CD14-positive monocyte (primary cell): Measurements from ENCODE around the gene ATP1A2. TPM values are rescaled to one million over a fixed set of nuclear protein-coding genes. Genes with fewer than 3 reads are reported as not detected.
A peak's percentile ranks its signal among the peaks of the same experiment; 100 is the strongest.

Experiments used
- DNase-seq, 3 donors: peaks; one replicate each; pipeline ENCODE4 v3.0.0-alpha.2; 2011 to 2022
- H2AFZ ChIP-seq: 2 replicates; pipeline ENCODE4 v1.6.0; 2012; ENCODE audit warnings: mild to moderate bottlenecking, low read depth, low read length, inconsistent platforms; ENCODE audit not compliant: insufficient read depth, poor library complexity, severe bottlenecking
- H3K27ac ChIP-seq, 2 donors: 1 replicate in 1 of 2; 2 replicates in 1 of 2; pipeline ENCODE4 v1.5.1; 2012 to 2013; ENCODE audit warnings: low read length in 2 of 2, control low read depth in 1 of 2, inconsistent platforms in 1 of 2, low read depth in 1 of 2, mild to moderate bottlenecking in 1 of 2
- H3K27me3 ChIP-seq, 2 donors: one replicate each; pipeline versions ENCODE4 v1.6.0 to v1.6.1; 2011 to 2013; ENCODE audit warnings: low read length in 2 of 2; ENCODE audit not compliant: control insufficient read depth in 2 of 2, insufficient read depth in 2 of 2
- H3K36me3 ChIP-seq, 2 donors: replicated peaks in 1 of 2; 1 replicate in 1 of 2; 2 replicates in 1 of 2; pipeline versions ENCODE4 v1.5.1 to v1.6.1; 2012 to 2013; ENCODE audit warnings: low read length in 2 of 2, control low read depth in 1 of 2, inconsistent platforms in 1 of 2, mild to moderate bottlenecking in 1 of 2; ENCODE audit not compliant: insufficient read depth in 2 of 2, control insufficient read depth in 1 of 2
- H3K4me1 ChIP-seq, 2 donors: 1 replicate in 1 of 2; 2 replicates in 1 of 2; pipeline versions ENCODE4 v1.5.1 to v1.6.1; 2012 to 2013; ENCODE audit warnings: low read length in 2 of 2, control low read depth in 1 of 2, inconsistent platforms in 1 of 2, mild to moderate bottlenecking in 1 of 2, moderate library complexity in 1 of 2; ENCODE audit not compliant: insufficient read depth in 2 of 2, control insufficient read depth in 1 of 2
- H3K4me2 ChIP-seq: replicated peaks from 2 replicates; pipeline ENCODE3; 2012; ENCODE audit warnings: low read length, moderate library complexity, mild to moderate bottlenecking; ENCODE audit not compliant: poor library complexity, severe bottlenecking; ENCODE audit errors: extremely low read depth
- H3K4me3 ChIP-seq, 3 experiments: fragments of 200-600 bp in 1 of 3; sonication (generic) in 1 of 3; replicated peaks in 1 of 3; 1 replicate in 2 of 3; 2 replicates in 1 of 3; pipeline ENCODE4 v1.5.1; 2011 to 2013; ENCODE audit warnings: low read length in 3 of 3, mild to moderate bottlenecking in 3 of 3, control low read depth in 2 of 3, low read depth in 2 of 3, inconsistent platforms in 1 of 3, moderate library complexity in 1 of 3
- H3K79me2 ChIP-seq: 2 replicates; pipeline ENCODE4 v1.6.0; 2012; ENCODE audit warnings: mild to moderate bottlenecking, control low read depth, inconsistent platforms, low read length, moderate library complexity; ENCODE audit not compliant: insufficient read depth
- H3K9ac ChIP-seq: 2 replicates; pipeline ENCODE4 v1.6.0; 2017; ENCODE audit warnings: low read length, mild to moderate bottlenecking; ENCODE audit not compliant: insufficient read depth, poor library complexity, severe bottlenecking
- H3K9me3 ChIP-seq, 2 donors: replicated peaks in 1 of 2; 1 replicate in 1 of 2; 2 replicates in 1 of 2; pipeline versions ENCODE4 v1.5.1 to v1.6.1; 2012 to 2013; ENCODE audit warnings: low read length in 2 of 2, control low read depth in 1 of 2; ENCODE audit not compliant: control insufficient read depth in 1 of 2, insufficient read depth in 1 of 2
- H4K20me1 ChIP-seq: 2 replicates; pipeline ENCODE4 v1.6.0; 2012; ENCODE audit warnings: mild to moderate bottlenecking, low read length, control low read depth, moderate library complexity; ENCODE audit not compliant: insufficient read depth
- H3K27ac Mint-ChIP-seq, 7 donors: one replicate each; pipeline ENCODE4 v1.8.0; 2020; ENCODE audit warnings: mild to moderate bottlenecking in 7 of 7, mixed read lengths in 7 of 7, moderate library complexity in 6 of 7, inconsistent platforms in 2 of 7
- H3K27me3 Mint-ChIP-seq, 3 donors: one replicate each; pipeline ENCODE4 v1.8.0; 2021 to 2022; ENCODE audit warnings: low read depth in 3 of 3, mild to moderate bottlenecking in 3 of 3, mixed read lengths in 3 of 3, moderate library complexity in 3 of 3, inconsistent platforms in 1 of 3
- H3K36me3 Mint-ChIP-seq, 2 donors: one replicate each; pipeline ENCODE4 v1.8.0; 2020; ENCODE audit warnings: mixed read lengths in 2 of 2, inconsistent platforms in 1 of 2, mild to moderate bottlenecking in 1 of 2
- H3K4me1 Mint-ChIP-seq: one replicate; pipeline ENCODE4 v1.8.0; 2020; ENCODE audit warnings: mild to moderate bottlenecking, mixed read lengths
- H3K4me3 Mint-ChIP-seq, 2 donors: one replicate each; pipeline ENCODE4 v1.8.0; 2020; ENCODE audit warnings: mild to moderate bottlenecking in 2 of 2, mixed read lengths in 2 of 2, moderate library complexity in 1 of 2
- H3K9me3 Mint-ChIP-seq, 7 donors: one replicate each; pipeline ENCODE4 v1.8.0; 2020 to 2022; ENCODE audit warnings: mixed read lengths in 7 of 7, mild to moderate bottlenecking in 6 of 7, moderate library complexity in 6 of 7, inconsistent platforms in 2 of 7
- CTCF ChIP-seq: fragments of 200-600 bp; IDR thresholded peaks from one replicate; pipeline ENCODE4 v1.8.0; 2022; ENCODE audit warnings: antibody characterized with exemption, mild to moderate bottlenecking
- WGBS: methylation state at CpG from one replicate; pipeline ENCODE4 v1.1.5; 2013; ENCODE audit warnings: missing lambda C conversion rate; ENCODE audit not compliant: insufficient coverage; 5-methylcytosine and 5-hydroxymethylcytosine counted together
- intact Hi-C, 2 donors: fragments of 100-400 bp; cut with micrococcal nuclease; formaldehyde crosslinking; loops; one replicate each; pipeline versions ENCODE4 v1.15.0 to v1.15.1; 2023
- polyA plus RNA-seq, 3 donors: library from polyadenylated mRNA; depleted of rRNA in 1 of 3; unstranded in 2 of 3; stranded (reverse) in 1 of 3; fragments of 300-500 nt in 2 of 3; fragments of >200 nt in 1 of 3; fragmentation: Illumina TruSeq in 2 of 3; gene quantifications; 1 replicate in 2 of 3; 2 replicates in 1 of 3; pipeline ENCODE4 v1.2.3, GENCODE V29; 2012 to 2021

The ATP1A2 gene
- polyA plus RNA-seq, 3 donors, result 0.03 TPM; not detected in 2

GRCh38 chr1:160074865-160075264 lies 40.7 kb upstream of the ATP1A2 start:
- H3K4me3 ChIP-seq, result no peak overlapping the region
- H3K36me3 ChIP-seq, result no peaks in the 10 kb centered on the region
- H4K20me1 ChIP-seq, result no peaks in the 10 kb centered on the region
- no peak overlapping the region for H3K9ac ChIP-seq
- intact Hi-C loops, result no loop called here
- Mint-ChIP-seq H3K36me3 (peaks cover 0 to 13% of the 10 kb centered on the region in 2 donors), H3K27ac (peak overlapping the region; percentile 71 to 91 (median 82)), H3K9me3 (peaks cover 0 to 7% (median 1%) of the 10 kb centered on the region in 7 donors), H3K4me1 (peaks cover 42% of the 10 kb centered on the region), H3K27me3 (peaks cover 13 to 23% (median 21%) of the 10 kb centered on the region in 3 donors), H3K4me3 (peak overlapping the region in 1 of 2 donors; percentile 40)
- H3K4me1 ChIP-seq, result peaks cover 51 to 63% of the 10 kb centered on the region in 2 donors
- peak overlapping the region in 1 of 2 donors; percentile 72 for H3K27ac ChIP-seq
- peak in 2 of 3 donors; percentile 16 to 59 for DNase-seq
- no peak for TF ChIP-seq CTCF
- H3K4me2 ChIP-seq, result peak overlapping the region; percentile 38
- peaks cover 10 to 22% of the 10 kb centered on the region in 2 donors for H3K27me3 ChIP-seq
- no peaks in the 10 kb centered on the region for H3K79me2 ChIP-seq
- 61% methylated on average over 3 of the region's 4 CpGs for WGBS
- no peak overlapping the region for H2AFZ ChIP-seq
- no peaks in the 10 kb centered on the region for H3K9me3 ChIP-seq

- Mint-ChIP-seq H3K4me1 (peaks cover 35% of the 10 kb centered on the region), H3K27me3 (peaks cover 11 to 23% (median 19%) of the 10 kb centered on the region in 3 donors), H3K4me3 (peak overlapping the region in 1 of 2 donors; percentile 58), H3K36me3 (peaks cover 0 to 8% of the 10 kb centered on the region in 2 donors), H3K9me3 (peaks cover 0 to 2% (median 0%) of the 10 kb centered on the region in 7 donors), H3K27ac (peak overlapping the region; percentile 16 to 91 (median 86))
- no peak overlapping the region for H3K9ac ChIP-seq
- peak overlapping the region in 1 of 3 experiments; percentile 29 for H3K4me3 ChIP-seq
- TF ChIP-seq CTCF, result no peak
- no peaks in the 10 kb centered on the region for H4K20me1 ChIP-seq
- peaks cover 18 to 25% of the 10 kb centered on the region in 2 donors for H3K27me3 ChIP-seq
- no CpG with 5 or more reads among the region's 2 CpGs for WGBS
- peaks cover 47 to 54% of the 10 kb centered on the region in 2 donors for H3K4me1 ChIP-seq
- no peaks in the 10 kb centered on the region for H3K9me3 ChIP-seq
- H3K36me3 ChIP-seq, result no peaks in the 10 kb centered on the region
- intact Hi-C loops, result no loop called here
- H2AFZ ChIP-seq, result no peak overlapping the region
- peak overlapping the region; percentile 38 for H3K4me2 ChIP-seq
- peak overlapping the region; percentile 60 to 72 for H3K27ac ChIP-seq
- H3K79me2 ChIP-seq, result no peaks in the 10 kb centered on the region
- DNase-seq, result peak; percentile 58 to 89 (median 77)
These were observed 39.7 kb upstream of the ATP1A2 start for GRCh38 chr1:160075836-160076235.
